Lung microvascular endothelial cell (primary cell): Measurements from ENCODE around the gene ATG2B. TPM values are rescaled to one million over a fixed set of nuclear protein-coding genes. Genes with fewer than 3 reads are reported as not detected.

Experiments used
- total RNA-seq: library from RNA; depleted of rRNA; stranded (reverse); fragments of >200 nt; gene quantifications from 2 replicates; pipeline ENCODE4 v1.2.1, GENCODE V29; 2014

The ATG2B gene
- total RNA-seq, 1 donor from 2014 or later = 15.7 TPM

Other genes starting within 250 kb of the ATG2B start
- gene BDKRB2, start 158.5 kb downstream of the ATG2B start, total RNA-seq = under 0.01 TPM in 2 replicates
- gene BDKRB1, start 107.1 kb downstream of the ATG2B start, total RNA-seq = not detected in 2 replicates
- 22.6 and 26.6 TPM in 2 replicates for gene GSKIP, start 185 bp upstream of the ATG2B start, total RNA-seq
- gene AK7, start 28.8 kb upstream of the ATG2B start, total RNA-seq = 0.44 and 0.99 TPM in 2 replicates
- gene PAPOLA, start 139.0 kb upstream of the ATG2B start, total RNA-seq = 69.7 and 94.0 TPM in 2 replicates